ENCODE results near the gene MMP7.

GRCh38 chr11:102539567-102539966 is 9.0 kb upstream of the MMP7 start:
- TF ChIP-seq CTCF (IDR thresholded peaks at IDR 0.05; ENCODE audit: low read depth, low read length, missing input control) = no peak
- TF ChIP-seq JUND (IDR thresholded peaks at IDR 0.05) = no peak
- no peak for TF ChIP-seq RAD21 (IDR thresholded peaks at IDR 0.05)
- TF ChIP-seq MAX (IDR thresholded peaks at IDR 0.05) = no peak
